K562 (cell line): ENCODE measurements around the gene EXOC7. TPM values are rescaled to one million over a fixed set of nuclear protein-coding genes. Genes with fewer than 3 reads are reported as not detected.
A peak's percentile ranks its signal among the peaks of the same experiment; 100 is the strongest.

Experiments
- BHLHE40 ChIP-seq: IDR thresholded peaks from 2 replicates; pipeline ENCODE4 v1.6.1; 2011; ENCODE audit warnings: low read length, improper control_type of control experiment
- DACH1 ChIP-seq: fragments of 450-650 bp; IDR thresholded peaks from 2 replicates; pipeline ENCODE4 v1.6.1; 2018; ENCODE audit not compliant: partially characterized antibody
- ELF4 ChIP-seq: fragments of 450-650 bp; formaldehyde crosslinking; IDR thresholded peaks from 2 replicates; pipeline ENCODE4 v1.4.0; 2022; ENCODE audit warnings: missing genetic modification characterization
- KAT8 ChIP-seq: fragments of 450-650 bp; IDR thresholded peaks from 2 replicates; pipeline ENCODE4 v1.6.1; 2016; ENCODE audit warnings: low read depth, mild to moderate bottlenecking
- NFIX ChIP-seq: fragments of 250-450 bp; sonication (Bioruptor Pico); IDR thresholded peaks from 2 replicates; pipeline ENCODE4 v1.4.0; 2020; ENCODE audit warnings: low read depth, mild to moderate bottlenecking, moderate library complexity
- POLR2B ChIP-seq: fragments of 450-650 bp; IDR thresholded peaks from 2 replicates; pipeline ENCODE4 v1.6.1; 2018; ENCODE audit warnings: low read depth; ENCODE audit not compliant: partially characterized antibody
- RREB1 ChIP-seq: fragments of 250-450 bp; sonication (Bioruptor Pico); IDR thresholded peaks from 2 replicates; pipeline ENCODE4 v1.4.0; 2020
- ZBTB8A ChIP-seq: fragments of 450-650 bp; IDR thresholded peaks from 2 replicates; pipeline ENCODE4 v1.6.1; 2018; ENCODE audit warnings: mild to moderate bottlenecking, moderate library complexity; ENCODE audit not compliant: partially characterized antibody
- ZNF830 ChIP-seq: fragments of 250-450 bp; sonication (Bioruptor Pico); IDR thresholded peaks from 2 replicates; pipeline ENCODE4 v1.5.0; 2021; ENCODE audit warnings: mild to moderate bottlenecking
- polyA plus RNA-seq, 8 experiments: library from polyadenylated mRNA; depleted of rRNA in 4 of 8; stranded (reverse) in 5 of 8; unstranded in 3 of 8; fragments of >200 nt; fragmentation: Nextera tagmentation in 2 of 8; fragmentation: Illumina TruSeq in 1 of 8; extraction: Ambion mirVana in 2 of 8; extraction: Trizol in 1 of 8; gene quantifications; 2 replicates each; pipeline versions ENCODE4 v1.2.1 to v1.2.3, GENCODE V29; 2011 to 2014; ENCODE audit warnings: inconsistent platforms in 1 of 8, missing spikeins in 1 of 8
- total RNA-seq, 7 experiments: library from RNA; depleted of rRNA in 6 of 7; stranded (reverse); fragments of >200 nt in 6 of 7; fragmentation: Illumina TruSeq in 2 of 7; extraction: Trizol in 2 of 7; gene quantifications; 2 replicates each; pipeline versions ENCODE4 v1.2.1 to v1.2.3, GENCODE V29; 2011 to 2021; ENCODE audit warnings: low replicate concordance in 1 of 7
- TF ChIP-seq, protein P1 (sequence below): fragments of 250-450 bp; sonication (Bioruptor Pico); IDR thresholded peaks from 2 replicates; pipeline ENCODE4 v1.4.0; 2020; ENCODE audit warnings: mild to moderate bottlenecking, moderate library complexity
- TF ChIP-seq, protein P2 (sequence below): fragments of 250-450 bp; sonication (Bioruptor Pico); IDR thresholded peaks from 2 replicates; pipeline ENCODE4 v1.5.0; 2021; ENCODE audit warnings: mild to moderate bottlenecking, borderline replicate concordance
- TF ChIP-seq, protein P3 (sequence below): sonication (generic); formaldehyde crosslinking; IDR thresholded peaks from 2 replicates; pipeline ENCODE4 v1.8.1; 2023; ENCODE audit warnings: mild to moderate bottlenecking, missing genetic modification reagents

Gene EXOC7
- total and polyA plus RNA-seq, 9 of the 15 experiments (the other 6 are each of a cell fraction or from before 2014, with no cell fraction given) = 18.6 to 57.0 (median 35.0) TPM

DNA sequence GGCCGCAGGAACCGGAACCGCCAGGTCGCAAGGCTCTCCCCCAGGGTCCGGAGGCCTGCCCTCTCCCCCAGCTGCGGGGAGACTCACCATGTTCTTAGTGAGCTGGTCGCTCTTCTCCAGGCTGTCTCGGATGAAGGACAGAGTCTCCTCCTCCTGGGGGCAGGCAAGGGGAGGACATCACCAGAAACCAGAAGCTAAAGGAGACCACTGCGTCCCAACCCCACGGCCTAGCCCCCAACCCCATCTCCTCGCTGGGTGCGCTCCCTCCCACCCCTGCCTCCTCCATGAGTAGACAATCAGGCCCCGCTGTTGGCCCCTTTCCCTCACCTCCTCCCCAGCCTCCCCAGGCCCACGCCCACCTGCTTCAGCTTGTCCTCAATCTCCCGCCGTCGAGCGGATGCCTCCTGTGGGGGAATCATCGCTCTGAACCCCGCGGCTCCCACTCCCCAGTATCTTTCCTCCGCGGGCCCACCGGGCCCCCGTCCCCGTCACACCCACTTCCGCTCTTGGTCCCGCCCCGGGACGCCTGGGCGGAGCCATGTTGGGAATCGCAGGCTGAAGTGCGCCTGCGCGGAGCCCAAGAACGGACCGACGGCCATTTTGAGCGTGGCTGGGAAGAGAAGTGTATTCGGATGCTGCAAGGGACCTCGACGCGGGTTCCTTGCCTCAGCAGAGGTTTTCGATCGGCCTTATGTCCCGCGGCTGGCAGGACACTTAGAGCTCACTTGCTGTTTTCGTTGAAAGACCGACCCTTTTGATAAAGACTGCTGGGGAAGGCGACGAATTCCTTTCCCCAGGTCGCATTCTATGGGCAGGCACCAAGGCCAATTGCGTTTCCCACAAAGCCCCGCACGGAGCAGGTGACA is at the start of gene EXOC7 (continued):
- TF ChIP-seq ELF4 (CRISPR knock-in tag) (no peak; the same call in 1 of the 2 replicates), RREB1 (CRISPR knock-in tag) (no peak), ZBTB8A (no peak), NFIX (no peak), DACH1 (no peak), KAT8 (peak; percentile 90), POLR2B (peak; percentile 84), ZNF830 (CRISPR knock-in tag) (no peak), BHLHE40 (no peak)
- TF ChIP-seq, protein P1, sequence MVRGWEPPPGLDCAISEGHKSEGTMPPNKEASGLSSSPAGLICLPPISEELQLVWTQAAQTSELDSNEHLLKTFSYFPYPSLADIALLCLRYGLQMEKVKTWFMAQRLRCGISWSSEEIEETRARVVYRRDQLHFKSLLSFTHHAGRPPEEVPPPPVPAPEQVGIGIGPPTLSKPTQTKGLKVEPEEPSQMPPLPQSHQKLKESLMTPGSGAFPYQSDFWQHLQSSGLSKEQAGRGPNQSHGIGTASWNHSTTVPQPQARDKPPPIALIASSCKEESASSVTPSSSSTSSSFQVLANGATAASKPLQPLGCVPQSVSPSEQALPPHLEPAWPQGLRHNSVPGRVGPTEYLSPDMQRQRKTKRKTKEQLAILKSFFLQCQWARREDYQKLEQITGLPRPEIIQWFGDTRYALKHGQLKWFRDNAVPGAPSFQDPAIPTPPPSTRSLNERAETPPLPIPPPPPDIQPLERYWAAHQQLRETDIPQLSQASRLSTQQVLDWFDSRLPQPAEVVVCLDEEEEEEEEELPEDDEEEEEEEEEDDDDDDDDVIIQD (CRISPR knock-in tag) = 0 out of 2 replicates have a peak, but pooled peaks have one; percentile 5
- TF ChIP-seq, protein P2, sequence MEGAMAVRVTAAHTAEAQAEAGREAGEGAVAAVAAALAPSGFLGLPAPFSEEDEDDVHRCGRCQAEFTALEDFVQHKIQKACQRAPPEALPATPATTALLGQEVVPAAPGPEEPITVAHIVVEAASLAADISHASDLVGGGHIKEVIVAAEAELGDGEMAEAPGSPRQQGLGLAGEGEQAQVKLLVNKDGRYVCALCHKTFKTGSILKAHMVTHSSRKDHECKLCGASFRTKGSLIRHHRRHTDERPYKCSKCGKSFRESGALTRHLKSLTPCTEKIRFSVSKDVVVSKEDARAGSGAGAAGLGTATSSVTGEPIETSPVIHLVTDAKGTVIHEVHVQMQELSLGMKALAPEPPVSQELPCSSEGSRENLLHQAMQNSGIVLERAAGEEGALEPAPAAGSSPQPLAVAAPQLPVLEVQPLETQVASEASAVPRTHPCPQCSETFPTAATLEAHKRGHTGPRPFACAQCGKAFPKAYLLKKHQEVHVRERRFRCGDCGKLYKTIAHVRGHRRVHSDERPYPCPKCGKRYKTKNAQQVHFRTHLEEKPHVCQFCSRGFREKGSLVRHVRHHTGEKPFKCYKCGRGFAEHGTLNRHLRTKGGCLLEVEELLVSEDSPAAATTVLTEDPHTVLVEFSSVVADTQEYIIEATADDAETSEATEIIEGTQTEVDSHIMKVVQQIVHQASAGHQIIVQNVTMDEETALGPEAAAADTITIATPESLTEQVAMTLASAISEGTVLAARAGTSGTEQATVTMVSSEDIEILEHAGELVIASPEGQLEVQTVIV (CRISPR knock-in tag) = no peak
- TF ChIP-seq, protein P3, sequence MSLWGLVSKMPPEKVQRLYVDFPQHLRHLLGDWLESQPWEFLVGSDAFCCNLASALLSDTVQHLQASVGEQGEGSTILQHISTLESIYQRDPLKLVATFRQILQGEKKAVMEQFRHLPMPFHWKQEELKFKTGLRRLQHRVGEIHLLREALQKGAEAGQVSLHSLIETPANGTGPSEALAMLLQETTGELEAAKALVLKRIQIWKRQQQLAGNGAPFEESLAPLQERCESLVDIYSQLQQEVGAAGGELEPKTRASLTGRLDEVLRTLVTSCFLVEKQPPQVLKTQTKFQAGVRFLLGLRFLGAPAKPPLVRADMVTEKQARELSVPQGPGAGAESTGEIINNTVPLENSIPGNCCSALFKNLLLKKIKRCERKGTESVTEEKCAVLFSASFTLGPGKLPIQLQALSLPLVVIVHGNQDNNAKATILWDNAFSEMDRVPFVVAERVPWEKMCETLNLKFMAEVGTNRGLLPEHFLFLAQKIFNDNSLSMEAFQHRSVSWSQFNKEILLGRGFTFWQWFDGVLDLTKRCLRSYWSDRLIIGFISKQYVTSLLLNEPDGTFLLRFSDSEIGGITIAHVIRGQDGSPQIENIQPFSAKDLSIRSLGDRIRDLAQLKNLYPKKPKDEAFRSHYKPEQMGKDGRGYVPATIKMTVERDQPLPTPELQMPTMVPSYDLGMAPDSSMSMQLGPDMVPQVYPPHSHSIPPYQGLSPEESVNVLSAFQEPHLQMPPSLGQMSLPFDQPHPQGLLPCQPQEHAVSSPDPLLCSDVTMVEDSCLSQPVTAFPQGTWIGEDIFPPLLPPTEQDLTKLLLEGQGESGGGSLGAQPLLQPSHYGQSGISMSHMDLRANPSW (CRISPR knock-in tag) = no peak
